Activated CD4-positive, alpha-beta T cell treated with anti-CD3 and anti-CD28 coated beads, Interleukin-2, amount 50 U/mL, for 1 hour (primary cell): Measurements from ENCODE around the gene KCNC4.

Source experiments
- DNase-seq: peaks from one replicate; pipeline ENCODE4 v3.0.0-alpha.2; 2020

Gene KCNC4

GRCh38 chr1:110212169-110213142, 2.3 kb downstream of the KCNC4 start:
- no peak for DNase-seq

- DNase-seq = no peak
Observed at GRCh38 chr1:110213143-110213540, 3.0 kb downstream of the KCNC4 start.

GRCh38 chr1:110214454-110215404, 4.6 kb downstream of the KCNC4 start:
- DNase-seq = no peak

GRCh38 chr1:110215621-110216515, 5.8 kb downstream of the KCNC4 start:
- no peak for DNase-seq

GRCh38 chr1:110216844-110217444, 6.8 kb downstream of the KCNC4 start:
- DNase-seq = no peak

GRCh38 chr1:110218137-110218536, 8.0 kb downstream of the KCNC4 start:
- no peak for DNase-seq

GRCh38 chr1:110218739-110219138, 8.6 kb downstream of the KCNC4 start:
- DNase-seq = no peak

- DNase-seq = no peak
Observed at GRCh38 chr1:110220324-110220723, 10.2 kb downstream of the KCNC4 start.

- DNase-seq = no peak
Observed at GRCh38 chr1:110221119-110221518, 11.0 kb downstream of the KCNC4 start.

- DNase-seq = no peak
Observed at GRCh38 chr1:110223127-110223526, 13.0 kb downstream of the KCNC4 start.

GRCh38 chr1:110223581-110223980, 13.5 kb downstream of the KCNC4 start:
- no peak for DNase-seq

- no peak for DNase-seq
Observed at GRCh38 chr1:110224240-110224995, 14.3 kb downstream of the KCNC4 start.

- DNase-seq = no peak
Observed at GRCh38 chr1:110225212-110225611, 15.1 kb downstream of the KCNC4 start.

GRCh38 chr1:110225756-110226404, 15.8 kb downstream of the KCNC4 start:
- no peak for DNase-seq

- DNase-seq = no peak
Observed at GRCh38 chr1:110227774-110228173, 17.7 kb downstream of the KCNC4 start.

GRCh38 chr1:110228381-110228780, 18.3 kb downstream of the KCNC4 start:
- DNase-seq = no peak

- DNase-seq = no peak
Observed at GRCh38 chr1:110228869-110229268, 18.8 kb downstream of the KCNC4 start.

GRCh38 chr1:110229348-110230001, 19.4 kb downstream of the KCNC4 start:
- no peak for DNase-seq

- DNase-seq = no peak
Observed at GRCh38 chr1:110230381-110231199, 20.5 kb downstream of the KCNC4 start.
